SK-N-SH (cell line): ENCODE measurements around the gene ONECUT1. TPM values are rescaled to one million over a fixed set of nuclear protein-coding genes. Genes with fewer than 3 reads are reported as not detected.

Experiments used
- CTCF ChIA-PET: fragments of 300-600, 350-600 bp; formaldehyde crosslinking; extraction: SDS; loops from one replicate; lab custom pipeline; 2021; lab: Yijun Ruan, JAX
- POLR2A ChIA-PET: fragments of 350-600 bp; sonication (Branson Sonifier 250); formaldehyde crosslinking; extraction: SDS; loops from one replicate; lab custom pipeline; 2020; ENCODE audit warnings: antibody characterized with exemption, inconsistent platforms; lab: Yijun Ruan, JAX
- DNase-seq: peaks from one replicate; pipeline ENCODE4 v3.0.0; 2012
- H2AFZ ChIP-seq: fragments of 200-600 bp; sonication (generic); 2 replicates; pipeline ENCODE4 v1.8.1; 2016; ENCODE audit warnings: antibody characterized with exemption, mild to moderate bottlenecking, low read depth
- H3F3A ChIP-seq: fragments of 200-600 bp; sonication (generic); replicated peaks from 2 replicates; pipeline ENCODE3; 2016; ENCODE audit warnings: antibody characterized with exemption, mild to moderate bottlenecking; ENCODE audit not compliant: insufficient read depth
- H3K27ac ChIP-seq, 2 experiments: fragments of 200-500 bp in 1 of 2; fragments of 200-600 bp in 1 of 2; sonication (Bioruptor generic) in 1 of 2; sonication (generic), shearing (Covaris generic) in 1 of 2; 2 replicates each; pipeline versions ENCODE4 v1.5.1 to v1.6.1; 2014 to 2016; ENCODE audit warnings: low read depth in 2 of 2, inconsistent platforms in 1 of 2, low read length in 1 of 2, mild to moderate bottlenecking in 1 of 2, mixed read lengths in 1 of 2
- H3K27me3 ChIP-seq: fragments of 200-600 bp; sonication (generic), shearing (Covaris generic); 2 replicates; pipeline ENCODE4 v1.6.1; 2016; ENCODE audit warnings: mixed run types; ENCODE audit not compliant: insufficient read depth
- H3K36me3 ChIP-seq, 2 experiments: fragments of 200-500 bp in 1 of 2; fragments of 200-600 bp in 1 of 2; sonication (Bioruptor generic) in 1 of 2; sonication (generic) in 1 of 2; replicated peaks in 1 of 2; 2 replicates each; pipeline versions ENCODE3 to v1.5.1; 2014 to 2016; ENCODE audit warnings: low read length in 1 of 2, mild to moderate bottlenecking in 1 of 2; ENCODE audit not compliant: insufficient read depth in 2 of 2, control insufficient read depth in 1 of 2
- H3K4me1 ChIP-seq, 2 experiments: fragments of 200-500 bp in 1 of 2; fragments of 200-600 bp in 1 of 2; sonication (Bioruptor generic) in 1 of 2; sonication (generic), shearing (Covaris generic) in 1 of 2; 2 replicates each; pipeline versions ENCODE4 v1.5.1 to v1.6.1; 2014 to 2016; ENCODE audit warnings: low read depth in 1 of 2, low read length in 1 of 2, mixed run types in 1 of 2; ENCODE audit not compliant: insufficient read depth in 2 of 2, control insufficient read depth in 1 of 2
- H3K4me2 ChIP-seq: fragments of 200-600 bp; sonication (generic), shearing (Covaris generic); 2 replicates; pipeline ENCODE4 v1.6.1; 2017; ENCODE audit warnings: mixed run types
- H3K4me3 ChIP-seq, 2 experiments: fragments of 200-500 bp in 1 of 2; fragments of 200-600 bp in 1 of 2; sonication (Bioruptor generic) in 1 of 2; sonication (generic), shearing (Covaris generic) in 1 of 2; 2 replicates each; pipeline versions ENCODE4 v1.5.1 to v1.8.1; 2014 to 2016; ENCODE audit warnings: low read depth in 2 of 2, inconsistent platforms in 1 of 2, low read length in 1 of 2, mild to moderate bottlenecking in 1 of 2, mixed read lengths in 1 of 2, moderate library complexity in 1 of 2
- H3K79me2 ChIP-seq: fragments of 200-600 bp; sonication (generic); 2 replicates; pipeline ENCODE4 v1.8.1; 2017; ENCODE audit warnings: mild to moderate bottlenecking; ENCODE audit not compliant: insufficient read depth
- H3K9ac ChIP-seq: fragments of 200-600 bp; sonication (generic); 2 replicates; pipeline ENCODE4 v1.6.1; 2017; ENCODE audit warnings: mixed run types
- H3K9me2 ChIP-seq: fragments of 200-600 bp; sonication (generic); 2 replicates; pipeline ENCODE4 v1.6.1; 2017; ENCODE audit warnings: mixed run types
- H3K9me3 ChIP-seq: fragments of 200-600 bp; sonication (generic); 2 replicates; pipeline ENCODE4 v1.6.1; 2017; ENCODE audit warnings: mixed run types, mild to moderate bottlenecking, moderate library complexity
- H4K20me1 ChIP-seq: fragments of 200-600 bp; sonication (generic); 2 replicates; pipeline ENCODE4 v1.6.1; 2017; ENCODE audit warnings: mild to moderate bottlenecking, mixed run types; ENCODE audit not compliant: insufficient read depth
- CHD2 ChIP-seq: fragments of 150-350 bp; IDR thresholded peaks from 2 replicates; pipeline ENCODE4 v1.6.1; 2018; ENCODE audit warnings: low read length; ENCODE audit not compliant: partially characterized antibody
- EP300 ChIP-seq, 2 experiments: IDR thresholded peaks; 2 replicates each; pipeline versions ENCODE4 v1.4.0 to v1.6.1; 2012; ENCODE audit warnings: borderline replicate concordance in 1 of 2, low read depth in 1 of 2, low read length in 1 of 2
- FOXM1 ChIP-seq: IDR thresholded peaks from 2 replicates; pipeline ENCODE4 v1.4.0; 2012; ENCODE audit warnings: low read depth, mild to moderate bottlenecking
- GABPA ChIP-seq: IDR thresholded peaks from 2 replicates; pipeline ENCODE4 v1.4.0; 2012; ENCODE audit warnings: low read depth, mild to moderate bottlenecking
- JUND ChIP-seq: IDR thresholded peaks from 2 replicates; pipeline ENCODE4 v1.4.0; 2012
- MAX ChIP-seq: IDR thresholded peaks from 2 replicates; pipeline ENCODE4 v1.4.0; 2012; ENCODE audit warnings: low read depth
- MEF2A ChIP-seq: IDR thresholded peaks from 2 replicates; pipeline ENCODE4 v1.4.0; 2012; ENCODE audit warnings: low read depth, borderline replicate concordance
- MXI1 ChIP-seq: IDR thresholded peaks from 2 replicates; pipeline ENCODE4 v1.6.1; 2012; ENCODE audit warnings: mild to moderate bottlenecking, low read depth, low read length, improper control_type of control experiment
- POLR2AphosphoS5 ChIP-seq: IDR thresholded peaks from 2 replicates; pipeline ENCODE4 v1.6.1; 2012; ENCODE audit warnings: low read depth, low read length
- RCOR1 ChIP-seq: fragments of 150-350 bp; IDR thresholded peaks from 2 replicates; pipeline ENCODE4 v1.6.1; 2017; ENCODE audit warnings: antibody characterized with exemption, low read length
- RFX5 ChIP-seq: IDR thresholded peaks from 2 replicates; pipeline ENCODE4 v1.6.1; 2012; ENCODE audit warnings: mild to moderate bottlenecking, improper control_type of control experiment, low read length
- SIN3A ChIP-seq: IDR thresholded peaks from 2 replicates; pipeline ENCODE4 v1.6.1; 2012; ENCODE audit warnings: low read depth, mild to moderate bottlenecking, low read length, moderate library complexity, borderline replicate concordance
- SMC3 ChIP-seq: IDR thresholded peaks from 2 replicates; pipeline ENCODE4 v1.6.1; 2012; ENCODE audit warnings: low read depth, low read length, improper control_type of control experiment
- TAF1 ChIP-seq: IDR thresholded peaks from 2 replicates; pipeline ENCODE4 v1.6.1; 2012; ENCODE audit warnings: low read depth, mild to moderate bottlenecking, low read length, moderate library complexity, borderline replicate concordance
- TEAD4 ChIP-seq: IDR thresholded peaks from 2 replicates; pipeline ENCODE4 v1.4.0; 2012; ENCODE audit warnings: mild to moderate bottlenecking, borderline replicate concordance; ENCODE audit not compliant: insufficient read depth
- USF1 ChIP-seq: IDR thresholded peaks from 2 replicates; pipeline ENCODE4 v1.4.0; 2012; ENCODE audit warnings: low read depth, borderline replicate concordance
- WGBS: methylation state at CpG from one replicate; pipeline ENCODE4 v1.1.6; 2017; ENCODE audit warnings: low lambda C conversion rate; 5-methylcytosine and 5-hydroxymethylcytosine counted together
- polyA plus RNA-seq, 3 experiments: library from polyadenylated mRNA; depleted of rRNA; stranded (reverse); fragments of >200 nt; gene quantifications; 2 replicates each; pipeline ENCODE4 v1.2.3, GENCODE V29; 2012
- TF ChIP-seq, protein P1 (sequence below): fragments of 200-600 bp; sonication (generic); IDR thresholded peaks from 2 replicates; pipeline ENCODE4 v1.6.1; 2017; ENCODE audit warnings: antibody characterized with exemption, mild to moderate bottlenecking, moderate library complexity
- TF ChIP-seq, protein P2 (sequence below): fragments of 150-350 bp; IDR thresholded peaks from 2 replicates; pipeline ENCODE4 v1.6.1; 2017; ENCODE audit warnings: antibody characterized with exemption, low read length, low read depth, borderline replicate concordance
- TF ChIP-seq, protein P3 (sequence below): IDR thresholded peaks from 2 replicates; pipeline ENCODE4 v1.4.0; 2012; ENCODE audit warnings: low read depth, borderline replicate concordance

Gene ONECUT1
- polyA plus RNA-seq, 1 of the 3 experiments (the other 2 are of a cell fraction): not detected

DNA sequence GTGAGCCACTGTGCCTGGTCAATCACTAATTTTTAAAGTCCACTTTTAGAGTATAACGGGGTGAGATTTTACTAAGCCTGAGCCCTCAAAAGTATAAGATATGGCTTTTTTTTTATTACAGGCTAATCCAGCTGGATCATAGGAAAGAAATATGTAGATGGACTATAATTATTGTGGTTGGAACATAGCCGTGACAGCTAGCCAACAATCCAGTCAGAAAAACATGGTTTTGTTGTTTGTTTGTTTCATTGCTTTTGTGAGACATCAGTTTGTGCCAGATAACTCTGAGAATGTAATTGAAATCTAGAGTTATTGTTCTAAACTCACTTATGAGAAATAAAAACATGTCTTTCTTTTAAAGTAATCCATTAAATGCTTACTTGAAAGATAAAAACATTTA is 73.6 kb downstream of the ONECUT1 start:
- ChIA-PET CTCF (no interaction called here), POLR2A (no interaction called here)
- DNase-seq: no peak
- Histone ChIP-seq H2AFZ (no peak overlapping the region), H3K27me3 (no peaks in the 10 kb centered on the region; the same call in 1 of the 2 replicates), H3K9me3 (no peaks in the 10 kb centered on the region), H3K36me3 (no peaks in the 10 kb centered on the region), H3K4me2 (no peak overlapping the region), H3K79me2 (no peaks in the 10 kb centered on the region), H3K4me1 (no peaks in the 10 kb centered on the region), H3K27ac (no peak overlapping the region), H4K20me1 (no peaks in the 10 kb centered on the region), H3K9me2 (no peaks in the 10 kb centered on the region), H3K4me3 (no peak overlapping the region), H3K9ac (no peak overlapping the region), H3F3A (no peaks in the 10 kb centered on the region)
- 75% methylated on average over 2 of the region's 2 CpGs for WGBS
- no peak for TF ChIP-seq SIN3A
- TF ChIP-seq CHD2: no peak
- no peak for TF ChIP-seq FOXM1
- TF ChIP-seq RCOR1: no peak
- no peak for TF ChIP-seq TAF1
- no peak for TF ChIP-seq RFX5
- no peak for TF ChIP-seq JUND
- TF ChIP-seq EP300 (IDR thresholded peaks at IDR 0.05; ENCODE audit: borderline replicate concordance in 1 of 2, low read depth in 1 of 2, low read length in 1 of 2): no peak
- TF ChIP-seq, protein P1, sequence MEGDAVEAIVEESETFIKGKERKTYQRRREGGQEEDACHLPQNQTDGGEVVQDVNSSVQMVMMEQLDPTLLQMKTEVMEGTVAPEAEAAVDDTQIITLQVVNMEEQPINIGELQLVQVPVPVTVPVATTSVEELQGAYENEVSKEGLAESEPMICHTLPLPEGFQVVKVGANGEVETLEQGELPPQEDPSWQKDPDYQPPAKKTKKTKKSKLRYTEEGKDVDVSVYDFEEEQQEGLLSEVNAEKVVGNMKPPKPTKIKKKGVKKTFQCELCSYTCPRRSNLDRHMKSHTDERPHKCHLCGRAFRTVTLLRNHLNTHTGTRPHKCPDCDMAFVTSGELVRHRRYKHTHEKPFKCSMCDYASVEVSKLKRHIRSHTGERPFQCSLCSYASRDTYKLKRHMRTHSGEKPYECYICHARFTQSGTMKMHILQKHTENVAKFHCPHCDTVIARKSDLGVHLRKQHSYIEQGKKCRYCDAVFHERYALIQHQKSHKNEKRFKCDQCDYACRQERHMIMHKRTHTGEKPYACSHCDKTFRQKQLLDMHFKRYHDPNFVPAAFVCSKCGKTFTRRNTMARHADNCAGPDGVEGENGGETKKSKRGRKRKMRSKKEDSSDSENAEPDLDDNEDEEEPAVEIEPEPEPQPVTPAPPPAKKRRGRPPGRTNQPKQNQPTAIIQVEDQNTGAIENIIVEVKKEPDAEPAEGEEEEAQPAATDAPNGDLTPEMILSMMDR: no peak
- no peak for TF ChIP-seq SMC3
- TF ChIP-seq, protein P2, sequence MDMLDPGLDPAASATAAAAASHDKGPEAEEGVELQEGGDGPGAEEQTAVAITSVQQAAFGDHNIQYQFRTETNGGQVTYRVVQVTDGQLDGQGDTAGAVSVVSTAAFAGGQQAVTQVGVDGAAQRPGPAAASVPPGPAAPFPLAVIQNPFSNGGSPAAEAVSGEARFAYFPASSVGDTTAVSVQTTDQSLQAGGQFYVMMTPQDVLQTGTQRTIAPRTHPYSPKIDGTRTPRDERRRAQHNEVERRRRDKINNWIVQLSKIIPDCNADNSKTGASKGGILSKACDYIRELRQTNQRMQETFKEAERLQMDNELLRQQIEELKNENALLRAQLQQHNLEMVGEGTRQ: no peak
- TF ChIP-seq USF1: no peak
- TF ChIP-seq MXI1: no peak
- no peak for TF ChIP-seq TEAD4
- TF ChIP-seq MEF2A: no peak
- TF ChIP-seq, protein P3, sequence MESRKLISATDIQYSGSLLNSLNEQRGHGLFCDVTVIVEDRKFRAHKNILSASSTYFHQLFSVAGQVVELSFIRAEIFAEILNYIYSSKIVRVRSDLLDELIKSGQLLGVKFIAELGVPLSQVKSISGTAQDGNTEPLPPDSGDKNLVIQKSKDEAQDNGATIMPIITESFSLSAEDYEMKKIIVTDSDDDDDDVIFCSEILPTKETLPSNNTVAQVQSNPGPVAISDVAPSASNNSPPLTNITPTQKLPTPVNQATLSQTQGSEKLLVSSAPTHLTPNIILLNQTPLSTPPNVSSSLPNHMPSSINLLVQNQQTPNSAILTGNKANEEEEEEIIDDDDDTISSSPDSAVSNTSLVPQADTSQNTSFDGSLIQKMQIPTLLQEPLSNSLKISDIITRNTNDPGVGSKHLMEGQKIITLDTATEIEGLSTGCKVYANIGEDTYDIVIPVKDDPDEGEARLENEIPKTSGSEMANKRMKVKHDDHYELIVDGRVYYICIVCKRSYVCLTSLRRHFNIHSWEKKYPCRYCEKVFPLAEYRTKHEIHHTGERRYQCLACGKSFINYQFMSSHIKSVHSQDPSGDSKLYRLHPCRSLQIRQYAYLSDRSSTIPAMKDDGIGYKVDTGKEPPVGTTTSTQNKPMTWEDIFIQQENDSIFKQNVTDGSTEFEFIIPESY: no peak
- no peak for TF ChIP-seq POLR2AphosphoS5
- TF ChIP-seq MAX: no peak
- no peak for TF ChIP-seq GABPA
